Stimulated activated CD8-positive, alpha-beta memory T cell treated with anti-CD3 and anti-CD28 coated beads, Interleukin-12 subunit alpha, Interleukin-12 subunit beta, amount 100 ng/mL, for 24 hours (primary cell): ENCODE measurements around the gene PLEKHA7.

Experiments used
- DNase-seq: peaks from one replicate; pipeline ENCODE4 v3.0.0-alpha.2; 2020; ENCODE audit errors: extremely low read depth

Gene PLEKHA7

DNA sequence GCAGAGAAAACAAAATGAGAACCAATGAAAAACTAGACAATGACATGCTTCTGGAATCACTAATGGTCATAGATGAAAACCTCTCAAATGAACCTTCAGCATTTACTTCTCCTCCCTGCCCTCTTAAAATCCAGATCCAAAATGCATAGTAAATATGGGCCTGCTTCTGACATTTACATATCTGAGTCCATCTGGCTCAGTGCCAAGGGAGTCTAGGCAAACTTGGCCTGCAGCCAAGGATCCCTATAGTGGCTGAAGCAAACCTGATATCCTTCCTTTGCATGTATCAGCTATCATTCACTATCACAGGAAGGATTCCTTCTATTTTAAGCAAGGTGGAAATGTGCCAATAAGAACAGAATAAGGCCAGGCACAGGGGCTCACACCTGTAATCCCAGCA lies 170.9 kb downstream of the PLEKHA7 start:
- no peak for DNase-seq

DNA sequence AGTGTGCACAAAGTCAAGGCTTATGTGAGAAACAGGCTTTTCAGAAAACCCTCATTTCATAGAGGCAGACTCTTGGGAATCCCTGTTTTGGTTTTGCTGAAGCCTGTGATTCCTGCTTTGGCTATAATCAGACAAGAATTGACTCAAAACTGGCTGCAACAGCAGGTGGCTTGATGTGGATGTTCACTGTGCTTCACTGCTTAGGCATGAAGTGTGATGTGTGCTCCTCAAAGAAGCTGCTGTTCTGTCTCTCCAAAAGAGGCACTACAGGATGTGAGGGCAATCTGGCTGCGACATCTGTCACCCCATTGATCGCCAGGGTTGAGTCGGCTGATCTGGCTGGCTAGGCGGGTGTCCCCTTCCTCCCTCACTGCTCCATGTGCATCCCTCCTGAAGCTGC lies 172.2 kb downstream of the PLEKHA7 start:
- DNase-seq, result no peak

DNA sequence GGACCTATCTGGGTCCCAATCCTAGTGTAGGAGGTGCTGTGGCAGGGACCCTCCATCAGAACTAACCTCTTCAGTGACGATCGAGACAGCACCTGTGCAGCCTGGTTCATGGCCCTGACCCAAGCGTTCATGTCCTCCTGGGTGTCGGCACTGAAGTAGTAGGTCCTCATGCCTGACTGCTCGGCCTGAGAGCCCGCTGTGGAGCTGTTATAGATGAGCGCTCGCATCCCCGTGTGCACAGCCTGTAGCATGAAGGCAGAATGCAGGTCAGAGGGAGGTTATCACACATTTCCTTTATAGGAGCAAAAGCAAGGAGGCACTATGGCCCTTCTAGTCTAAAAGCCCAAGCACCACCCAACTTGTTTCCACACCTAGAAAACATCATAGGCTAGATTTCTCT lies 172.7 kb downstream of the PLEKHA7 start:
- DNase-seq, result no peak

DNA sequence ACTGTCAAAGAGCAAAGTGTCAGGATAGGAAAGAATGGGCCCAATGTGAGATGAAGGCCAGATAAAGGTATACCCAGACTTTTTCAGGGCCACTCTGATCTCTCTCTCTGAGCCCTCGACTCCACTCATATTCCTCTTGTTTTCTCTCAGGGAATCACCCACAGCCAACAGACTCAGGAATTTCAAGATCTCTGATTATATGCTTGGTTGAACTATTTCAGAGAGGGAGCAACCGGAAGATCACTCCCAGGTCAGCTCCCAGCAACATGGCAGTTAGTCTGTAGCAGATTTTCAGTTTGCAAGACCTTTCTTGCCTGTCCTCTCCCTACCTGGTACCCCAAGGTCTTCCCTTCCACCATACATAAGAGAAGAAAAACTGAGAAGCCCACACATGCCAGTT lies 173.3 kb downstream of the PLEKHA7 start:
- no peak for DNase-seq

DNA sequence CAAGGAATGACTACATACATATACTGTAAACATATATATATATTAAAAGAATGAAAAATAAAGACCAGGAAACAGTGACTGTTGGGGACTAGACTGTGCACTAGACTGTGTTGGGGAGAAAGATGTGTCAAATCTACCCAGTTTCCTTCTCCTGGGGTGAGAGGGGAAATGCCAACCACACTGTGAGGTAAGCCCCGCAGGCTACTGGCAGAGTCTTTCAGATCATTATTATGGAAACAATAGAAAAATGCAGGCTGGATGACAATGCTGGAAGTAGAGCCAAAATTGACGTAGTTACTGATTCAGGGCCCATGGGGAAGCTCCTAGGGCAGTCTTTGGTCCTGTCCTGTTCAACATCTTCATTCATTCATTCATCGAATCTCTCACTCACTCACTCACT lies 174.4 kb downstream of the PLEKHA7 start:
- DNase-seq, result no peak

DNA sequence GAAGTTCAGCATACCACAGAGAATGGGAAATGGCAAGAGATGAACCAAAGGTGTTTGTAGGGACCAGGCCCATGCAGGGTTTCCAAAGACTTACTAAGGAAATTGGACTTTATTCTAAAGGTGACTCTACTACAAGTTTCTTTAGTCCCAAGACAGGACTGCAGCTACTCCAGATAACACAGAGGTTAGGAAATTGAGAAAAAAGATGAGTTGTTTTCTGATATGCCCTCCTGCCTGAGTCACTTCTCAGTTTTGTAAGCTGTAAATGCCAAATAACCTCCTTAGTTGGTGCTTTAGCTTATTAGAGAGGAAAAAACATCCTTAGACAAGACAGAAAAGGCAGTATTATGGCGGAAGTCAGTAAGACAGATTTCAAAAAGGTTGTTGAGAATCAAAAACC lies 179.8 kb downstream of the PLEKHA7 start:
- no peak for DNase-seq

DNA sequence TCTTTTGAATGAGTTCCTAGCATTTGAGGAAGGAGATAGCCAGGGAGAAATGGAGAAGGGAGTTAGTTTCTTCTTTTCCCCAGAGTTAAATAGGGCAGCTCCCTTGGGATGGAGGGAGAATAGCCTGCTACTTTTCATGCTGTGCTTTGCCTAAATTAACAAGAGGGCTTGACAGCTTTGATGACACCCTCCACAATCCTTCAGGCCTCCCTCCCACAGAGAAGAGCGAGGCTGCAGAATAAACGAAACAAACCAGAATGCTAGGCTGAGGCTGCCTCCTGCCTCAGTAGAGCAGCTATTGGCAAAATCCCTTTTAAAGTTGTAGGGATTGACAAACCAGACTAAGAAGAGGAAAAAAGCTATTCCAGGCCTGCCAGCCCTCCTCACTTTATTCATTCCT lies 181.2 kb downstream of the PLEKHA7 start:
- DNase-seq, result no peak

DNA sequence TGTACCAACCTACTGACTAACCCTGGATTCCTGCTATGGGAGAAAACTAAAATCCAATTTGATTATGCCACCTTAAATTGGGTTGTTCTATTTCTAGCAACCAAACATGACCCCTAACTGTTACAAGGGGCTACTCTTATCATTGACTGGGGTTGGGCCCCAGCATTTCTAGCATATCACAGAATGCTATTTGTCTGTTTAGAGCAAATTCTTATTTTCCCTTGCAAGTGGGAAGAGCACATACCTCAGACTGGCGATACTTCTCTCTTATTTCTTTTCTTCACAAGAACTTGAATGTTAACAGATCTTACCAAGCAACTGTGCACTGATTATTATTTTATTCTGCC lies 182.0 kb downstream of the PLEKHA7 start:
- DNase-seq, result no peak

DNA sequence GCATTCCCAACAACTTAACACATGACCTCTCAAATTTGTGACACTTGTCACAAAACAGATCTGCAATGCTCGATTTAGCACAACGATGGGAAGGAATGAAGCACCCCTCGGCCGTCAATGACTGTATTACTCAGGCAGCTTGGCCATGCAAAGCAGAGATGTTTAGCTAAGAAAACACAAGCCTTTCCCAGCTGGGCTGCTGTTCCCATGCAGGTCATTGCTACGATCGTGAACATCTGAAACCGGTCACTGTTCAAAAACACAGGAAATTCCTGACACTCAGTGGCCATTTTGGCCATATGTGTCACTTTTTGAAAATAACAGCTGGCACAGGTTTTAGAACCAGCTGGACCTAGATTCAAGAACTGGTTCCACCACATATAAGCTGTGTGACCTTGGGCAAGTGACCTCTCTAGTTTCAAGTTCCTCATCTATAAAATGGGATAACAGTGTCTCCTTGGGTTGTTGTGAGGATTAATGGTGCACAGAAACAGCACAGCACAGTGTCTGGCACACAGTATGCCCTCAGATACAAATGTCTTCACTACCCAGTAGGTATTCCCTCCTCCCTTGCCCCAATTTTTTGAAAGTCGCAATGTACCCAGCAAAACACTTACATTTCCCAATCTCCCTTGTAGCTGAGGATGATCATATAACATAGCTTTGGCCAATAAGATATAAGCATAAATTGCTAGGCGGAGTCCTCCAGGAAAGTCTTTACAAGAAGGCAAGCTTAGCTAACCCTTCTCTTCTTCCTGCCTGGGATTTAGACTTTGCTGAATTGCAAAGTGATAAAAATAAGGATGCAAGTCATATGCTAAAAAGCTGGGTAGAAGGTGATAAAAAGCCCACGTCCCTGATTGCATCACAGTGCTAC lies 182.7 kb downstream of the PLEKHA7 start:
- no peak for DNase-seq

DNA sequence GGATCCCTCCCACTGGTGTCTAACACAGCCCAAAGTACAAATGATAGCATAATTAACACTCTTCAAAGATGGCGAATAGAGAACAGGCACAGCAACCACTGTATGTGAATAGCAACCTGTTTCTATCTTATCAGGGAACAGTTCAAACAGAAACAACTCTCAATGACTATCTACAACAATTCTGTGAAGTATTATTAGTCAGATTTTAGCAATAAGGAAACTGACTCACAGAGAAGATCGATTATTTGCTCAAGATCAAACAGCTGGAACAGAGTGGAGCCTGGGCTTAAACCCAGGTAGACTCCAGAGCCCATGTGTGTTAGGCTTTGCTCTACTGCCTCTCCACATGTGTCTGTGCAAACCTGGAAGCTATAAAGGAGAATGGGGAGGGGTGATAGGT lies 187.1 kb downstream of the PLEKHA7 start:
- DNase-seq, result no peak

DNA sequence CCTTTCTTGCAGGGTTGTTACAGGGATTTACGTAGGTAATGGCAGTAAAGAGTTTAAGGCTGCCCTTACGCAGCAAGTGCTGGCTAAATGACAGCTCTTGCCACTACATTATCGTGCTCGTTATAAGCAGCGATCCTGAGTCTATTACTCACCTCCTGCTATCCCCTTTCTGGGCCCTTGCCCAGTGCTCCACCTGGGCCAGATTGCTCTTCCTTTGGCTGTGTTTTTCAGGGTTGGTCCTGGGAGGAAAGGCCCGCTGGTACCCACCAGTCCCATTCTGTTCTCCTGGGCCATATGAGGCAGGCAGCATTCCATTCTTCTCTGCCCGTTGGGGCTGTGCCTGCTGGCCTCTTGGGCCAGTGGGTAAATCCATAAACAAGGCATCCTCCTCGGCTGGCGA lies 188.2 kb downstream of the PLEKHA7 start:
- DNase-seq, result no peak

DNA sequence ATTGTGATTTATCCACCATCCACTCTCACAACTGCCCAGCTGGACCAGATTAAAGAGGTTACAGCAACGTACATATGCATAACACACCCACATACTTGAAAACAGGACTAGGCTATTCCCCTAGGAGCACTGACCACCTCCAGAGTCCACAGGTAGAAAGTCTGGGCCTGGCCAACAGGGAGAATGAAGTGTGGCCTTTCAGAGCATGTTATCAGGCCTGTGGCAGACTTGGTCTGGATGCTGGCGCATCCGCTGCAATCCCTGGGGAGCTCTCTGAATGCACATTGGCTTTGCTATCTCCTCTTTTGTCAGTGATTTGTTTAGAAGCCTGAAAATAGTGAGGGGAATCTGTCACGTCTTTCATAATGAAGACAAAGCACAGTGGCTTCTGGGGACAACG lies 189.1 kb downstream of the PLEKHA7 start:
- no peak for DNase-seq

DNA sequence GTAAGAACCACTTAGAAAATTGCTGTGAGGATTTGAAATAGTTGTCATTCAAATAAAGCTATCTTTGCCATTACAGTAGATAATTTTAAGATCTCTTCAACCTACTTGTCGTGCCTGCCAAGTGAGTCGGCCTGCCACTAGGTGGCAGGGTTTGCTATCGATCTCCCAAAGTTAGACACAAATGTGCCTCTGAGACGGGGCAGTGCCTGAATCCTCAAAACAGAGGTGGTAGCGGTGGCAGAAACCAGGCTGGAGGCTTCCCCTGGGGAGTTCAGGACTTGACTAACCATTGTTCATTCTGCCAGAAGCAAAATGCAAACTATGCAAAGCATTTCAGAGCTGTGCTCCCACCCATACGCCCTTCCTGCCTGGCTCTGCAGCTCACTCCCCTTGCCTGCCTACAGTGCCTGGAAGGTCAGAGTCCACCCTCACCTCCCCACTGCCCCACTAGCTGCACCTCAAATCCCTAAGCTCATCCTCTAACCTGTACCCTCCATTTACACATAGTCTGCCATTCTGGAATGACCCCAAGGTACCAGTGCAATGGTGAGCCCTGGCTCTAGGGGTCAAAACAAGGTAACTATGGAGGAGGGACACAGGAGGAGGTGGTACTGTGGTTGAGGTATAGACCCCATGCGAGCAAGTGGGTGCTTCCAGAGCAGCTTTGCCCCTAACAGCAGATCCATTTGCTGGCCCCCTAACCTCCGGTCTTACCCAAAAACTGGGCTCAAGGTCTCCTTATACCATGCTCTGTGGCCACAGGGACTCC lies 193.7 kb downstream of the PLEKHA7 start:
- peak; percentile 49 for DNase-seq

DNA sequence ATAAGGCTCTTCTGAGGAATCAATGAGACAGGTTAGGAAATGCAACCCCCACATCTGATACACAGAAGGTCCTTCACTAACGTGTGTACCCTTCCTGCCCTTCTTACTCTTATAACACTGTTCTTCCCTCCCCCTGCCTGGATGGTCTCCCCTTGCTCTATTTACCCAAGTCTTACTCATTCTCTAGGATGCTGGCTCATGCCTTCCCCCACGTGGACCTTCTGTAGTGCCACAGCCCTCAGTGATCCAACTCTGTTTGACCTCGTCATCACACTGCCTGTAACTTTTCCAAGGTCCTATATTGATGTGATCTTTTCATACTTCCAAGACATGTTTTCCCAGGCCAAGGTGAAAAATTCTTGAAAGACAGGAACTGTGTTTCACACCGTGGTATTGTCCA lies 195.9 kb downstream of the PLEKHA7 start:
- no peak for DNase-seq

DNA sequence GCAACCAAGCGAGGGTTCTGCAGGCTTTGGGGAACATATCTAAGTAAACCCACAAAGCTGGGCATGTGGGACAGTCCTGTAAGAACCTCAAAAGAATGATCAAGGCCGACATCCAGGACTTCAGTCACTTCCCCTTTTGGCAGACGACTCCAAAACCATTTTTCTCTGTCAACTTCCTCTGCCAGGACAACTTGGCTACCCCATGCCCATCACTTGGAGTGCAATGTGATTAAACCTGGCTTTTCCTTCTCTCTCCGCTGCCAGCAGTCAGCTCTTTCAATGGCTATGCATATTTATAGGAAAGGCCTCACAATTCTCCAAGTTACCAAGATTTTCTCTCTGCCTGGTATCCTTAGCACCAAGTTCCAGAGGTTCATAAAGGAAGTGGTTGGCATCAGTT lies 196.9 kb downstream of the PLEKHA7 start:
- no peak for DNase-seq

DNA sequence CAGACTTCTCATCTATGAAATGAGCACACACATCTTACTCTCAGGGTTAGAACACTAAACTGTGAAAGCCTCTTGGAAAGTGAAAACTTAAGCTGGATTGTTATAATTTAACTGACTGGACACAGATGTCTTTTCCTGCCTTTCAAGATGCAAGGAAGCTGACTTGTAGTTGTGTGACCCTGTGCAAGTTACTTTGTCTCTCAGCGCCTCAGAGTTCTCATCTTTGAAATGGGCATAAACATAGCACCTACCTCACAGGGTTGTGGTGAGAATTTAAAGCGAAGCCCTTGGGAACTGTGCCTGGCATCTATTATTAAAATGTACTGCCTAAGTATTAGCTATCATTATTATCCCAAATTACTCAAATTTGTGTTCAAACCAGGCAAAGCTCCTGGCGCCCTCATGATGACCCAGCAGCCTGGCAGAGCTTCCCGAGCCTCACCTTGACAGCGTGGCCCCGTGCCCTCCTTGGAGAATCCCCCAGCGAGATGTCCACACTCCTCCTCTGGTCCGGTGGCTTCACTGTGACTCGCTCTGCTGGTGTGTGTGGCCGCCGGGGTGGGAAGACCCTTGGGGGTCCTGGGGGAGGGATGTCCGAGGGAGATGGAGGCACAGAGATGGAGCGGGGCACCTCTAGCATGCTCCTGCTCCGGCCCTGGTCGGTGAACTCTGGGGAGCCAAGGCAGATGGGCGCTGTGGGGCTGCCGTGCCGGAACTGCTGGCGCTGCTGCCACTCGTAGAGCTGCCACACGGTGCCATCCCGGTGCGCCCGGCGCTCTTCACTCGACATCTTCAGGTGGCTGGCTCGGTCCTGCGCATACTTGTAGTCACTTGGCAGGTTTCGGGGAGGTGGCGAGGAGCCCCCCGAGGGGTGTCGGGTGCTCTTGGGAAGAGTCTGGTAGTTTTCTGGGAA lies 197.6 kb downstream of the PLEKHA7 start:
- DNase-seq, result no peak

DNA sequence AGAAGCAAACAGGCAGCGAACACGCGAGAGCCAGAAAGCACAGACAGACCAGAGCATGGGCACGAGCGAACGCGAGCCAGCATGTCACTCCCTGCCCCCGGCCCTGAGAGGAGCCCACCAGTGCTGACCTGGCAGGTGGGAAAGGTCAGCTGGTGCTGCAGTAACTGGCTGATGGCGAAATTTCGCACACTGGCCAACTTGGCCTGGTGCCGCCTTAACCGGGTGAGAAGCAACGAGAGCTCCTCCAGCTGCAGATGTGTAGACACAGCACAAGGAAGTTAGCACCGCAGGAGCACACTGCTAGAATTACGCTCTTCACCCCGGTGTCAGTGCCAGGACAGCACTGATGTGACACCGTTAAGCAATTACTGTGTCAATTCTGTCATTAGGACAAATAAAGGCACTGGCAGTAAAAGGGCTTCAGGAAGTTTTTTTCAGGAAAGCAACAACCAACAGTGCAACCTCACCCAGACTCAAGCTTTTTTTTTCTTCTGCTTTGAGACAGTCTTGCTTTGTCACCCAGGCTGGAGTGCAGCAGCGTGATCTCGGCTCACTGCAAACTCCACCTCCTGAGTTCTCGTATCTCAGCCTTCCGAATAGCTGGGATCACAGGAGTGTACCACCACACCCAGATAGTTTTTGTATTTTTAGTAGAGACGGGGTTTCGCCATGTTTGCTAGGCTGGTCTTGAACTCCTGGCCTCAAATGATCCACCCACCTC lies 199.0 kb downstream of the PLEKHA7 start:
- no peak for DNase-seq

DNA sequence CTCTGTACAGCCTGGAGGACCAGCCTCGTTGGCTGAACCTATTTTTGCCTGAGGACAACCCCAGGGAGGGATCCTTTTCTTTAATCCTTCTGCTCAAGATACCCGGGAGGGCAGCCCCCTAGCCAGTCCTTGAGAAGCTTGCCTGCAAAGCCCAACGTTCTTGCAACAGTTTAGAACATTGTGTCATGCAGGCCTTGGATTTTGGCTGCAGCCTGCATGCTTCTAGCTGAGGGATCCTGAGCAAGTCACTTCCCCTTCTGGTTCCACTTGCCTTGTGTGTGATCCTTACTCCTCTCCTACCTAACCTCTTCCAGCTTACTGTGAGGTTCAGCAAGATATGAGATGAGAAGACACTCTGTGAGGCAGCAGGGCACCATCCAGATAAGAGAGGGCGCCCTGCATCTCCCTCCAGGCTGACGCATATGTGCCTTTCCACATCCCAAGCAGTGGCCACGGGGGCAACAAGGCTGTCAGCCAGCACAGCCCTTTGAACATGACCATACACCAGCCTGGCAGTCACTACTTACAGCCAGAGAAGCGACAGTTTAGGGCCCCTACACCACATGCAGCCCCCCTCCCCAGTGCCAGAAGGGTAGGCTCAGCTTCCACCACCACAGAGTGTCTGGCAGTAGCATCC lies 199.7 kb downstream of the PLEKHA7 start:
- DNase-seq, result no peak

DNA sequence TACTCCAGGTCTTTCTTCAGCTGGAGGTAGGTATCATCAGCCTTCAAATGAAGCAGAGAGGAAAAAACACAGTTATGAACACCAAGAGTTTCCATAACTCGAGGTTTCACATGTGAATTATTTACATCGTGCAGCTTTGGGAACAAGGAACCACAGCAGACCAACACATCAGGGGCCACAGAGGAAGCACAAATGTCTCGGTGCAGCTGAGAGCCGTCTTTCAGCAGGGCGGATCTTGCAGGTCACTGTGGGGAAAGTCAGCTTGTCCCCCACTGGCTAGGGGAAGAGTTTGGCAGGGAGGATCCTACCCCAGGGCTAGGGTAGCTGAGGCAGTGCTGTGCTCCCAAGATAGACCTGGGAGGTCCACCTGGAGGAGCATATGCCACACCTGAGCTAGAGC lies 201.1 kb downstream of the PLEKHA7 start:
- no peak for DNase-seq

DNA sequence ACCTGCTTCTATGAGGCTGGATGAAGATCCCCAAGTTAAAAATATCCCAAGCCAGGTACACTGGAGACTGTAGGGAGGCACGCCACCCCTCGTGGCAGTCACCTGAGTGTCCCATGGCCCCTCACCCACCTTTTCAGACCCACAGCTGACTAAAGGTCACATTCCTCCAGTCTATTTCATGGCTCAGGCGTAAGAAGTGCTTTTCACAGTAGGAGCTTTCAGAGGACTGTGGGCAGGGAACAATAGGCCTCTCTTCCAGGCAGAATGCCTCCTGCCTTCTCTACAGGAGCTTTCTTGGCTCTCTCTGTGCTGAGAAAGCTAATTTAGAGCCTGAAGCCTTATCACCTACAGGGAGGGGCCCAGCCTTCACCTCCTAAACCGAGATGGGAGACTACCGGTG lies 201.9 kb downstream of the PLEKHA7 start:
- no peak for DNase-seq
